Stimulated activated naive CD4-positive, alpha-beta T cell treated with Interleukin-2 at 50 U/mL for 16 hours (primary cell): ENCODE measurements around the gene HRH1.
"Not testable (repeated sequence)": the region's sequence is repeated elsewhere in the genome, so short reads cannot be mapped to it uniquely, and the experiment has no call there.

Experiments
- DNase-seq: peaks from one replicate; lab custom pipeline; 2025; lab: John Stamatoyannopoulos, UW

Gene HRH1

GRCh38 chr3:11172096-11172690 lies 17.9 kb downstream of the HRH1 start:
- no peak for DNase-seq

DNA sequence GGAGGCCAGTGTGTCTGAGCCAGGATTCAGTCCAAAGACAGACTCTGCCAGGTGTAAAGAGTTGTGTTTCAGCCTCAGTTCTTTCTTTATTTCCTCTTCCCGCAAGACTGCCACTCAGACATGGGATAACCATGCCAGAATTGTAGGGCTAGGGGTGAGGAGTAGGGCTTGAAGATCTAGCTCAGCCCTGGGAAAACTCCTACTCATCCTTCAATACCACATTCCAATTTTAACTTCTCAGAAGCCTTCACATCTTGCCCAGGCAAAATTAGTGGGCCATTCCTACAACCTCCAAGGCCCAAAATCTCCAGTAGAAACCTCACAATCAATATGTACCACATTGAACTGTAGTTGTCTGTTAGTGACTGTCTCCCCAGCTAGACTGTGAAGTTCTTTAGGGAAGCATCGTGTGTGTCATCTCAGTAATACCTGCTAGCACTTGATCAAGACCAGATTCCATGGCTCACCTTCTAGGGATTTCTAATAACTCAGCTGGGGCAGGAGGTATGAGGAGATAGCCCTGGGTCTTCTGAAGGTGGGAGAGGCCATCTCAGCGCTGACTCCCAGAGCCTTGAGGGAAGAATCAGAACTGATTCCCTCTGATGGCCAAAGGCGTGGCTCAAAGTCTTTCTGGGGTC lies 19.7 kb downstream of the HRH1 start:
- no peak for DNase-seq

GRCh38 chr3:11178421-11178820 lies 24.1 kb downstream of the HRH1 start:
- DNase-seq, result no peak

DNA sequence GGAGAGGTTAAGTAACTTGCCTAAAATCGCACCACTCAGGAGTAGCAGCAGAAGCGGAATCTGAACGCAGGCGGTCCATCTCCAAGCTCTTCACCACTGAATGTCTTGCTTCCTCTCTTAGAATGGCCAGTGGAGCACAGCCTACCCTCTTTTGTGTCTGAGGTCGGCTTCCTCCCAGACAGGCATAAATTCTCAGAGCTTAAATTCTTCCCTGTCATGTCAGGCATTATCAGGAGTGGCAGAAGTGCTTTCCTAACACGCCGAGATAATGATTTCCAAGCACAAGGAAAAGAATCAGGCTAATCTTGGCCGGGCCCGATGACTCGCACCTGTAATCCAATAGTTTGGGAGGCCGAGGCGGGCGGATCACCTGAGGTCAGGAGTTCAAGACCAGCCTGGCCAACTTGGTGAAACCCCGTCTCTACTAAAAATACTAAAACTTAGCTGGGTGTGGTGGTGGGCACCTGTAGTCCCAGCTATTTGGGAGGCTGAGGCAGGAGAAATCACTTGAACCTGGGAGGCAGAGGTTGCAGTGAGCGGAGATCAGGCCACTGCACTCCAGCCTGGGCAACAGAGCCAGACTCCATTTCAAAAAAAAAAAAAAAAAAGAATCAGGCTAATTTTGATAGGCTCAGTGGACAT lies 30.2 kb downstream of the HRH1 start:
- not testable (repeated sequence) for DNase-seq

DNA sequence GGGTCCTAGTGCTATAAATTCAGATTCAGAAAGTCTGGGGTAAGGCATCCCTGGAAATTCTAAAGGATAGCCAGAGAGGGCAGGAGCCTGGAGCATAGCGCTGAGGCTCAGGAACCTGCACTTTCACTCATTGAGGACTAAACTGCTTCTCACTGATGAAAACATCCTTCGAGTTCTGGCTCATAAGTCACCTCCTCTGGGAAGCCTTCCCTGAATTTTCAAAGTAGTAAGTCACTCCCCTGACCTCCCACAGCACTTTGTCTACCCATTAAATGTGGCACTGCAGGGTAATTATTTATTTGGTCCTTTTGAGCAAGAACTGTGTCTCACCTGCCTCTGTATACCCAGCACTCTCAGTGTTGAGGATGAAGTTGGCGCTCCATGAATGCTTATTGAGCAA lies 30.9 kb downstream of the HRH1 start:
- no peak for DNase-seq

- no peak for DNase-seq
Observed at GRCh38 chr3:11185564-11186317, 31.4 kb downstream of the HRH1 start.

- no peak for DNase-seq
Observed at GRCh38 chr3:11186318-11186692, 32.0 kb downstream of the HRH1 start.

- DNase-seq, result no peak
Observed at GRCh38 chr3:11186771-11187191, 32.5 kb downstream of the HRH1 start.

GRCh38 chr3:11187681-11188080 lies 33.4 kb downstream of the HRH1 start:
- DNase-seq, result no peak

- DNase-seq, result no peak
Observed at GRCh38 chr3:11188231-11188630, 33.9 kb downstream of the HRH1 start.

DNA sequence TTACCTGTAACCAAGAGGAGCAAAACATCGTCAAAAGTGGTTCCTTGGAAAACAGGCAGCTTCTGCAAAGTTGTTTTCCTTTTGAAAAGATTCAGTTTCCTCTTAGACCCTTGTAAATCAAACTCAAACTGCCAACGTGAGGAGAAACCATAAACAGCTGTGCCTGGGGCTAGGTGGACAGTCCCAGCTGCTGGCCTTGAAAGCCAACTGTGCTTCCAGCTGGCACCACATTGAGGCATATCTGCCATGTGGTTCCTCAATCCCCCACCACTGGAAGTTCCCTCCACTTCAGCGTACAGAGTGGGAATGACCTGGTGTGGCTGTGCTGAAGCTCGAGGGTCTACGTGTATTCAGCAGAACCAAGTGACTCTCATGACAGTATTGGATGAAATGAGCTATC lies 40.9 kb downstream of the HRH1 start:
- DNase-seq, result no peak

DNA sequence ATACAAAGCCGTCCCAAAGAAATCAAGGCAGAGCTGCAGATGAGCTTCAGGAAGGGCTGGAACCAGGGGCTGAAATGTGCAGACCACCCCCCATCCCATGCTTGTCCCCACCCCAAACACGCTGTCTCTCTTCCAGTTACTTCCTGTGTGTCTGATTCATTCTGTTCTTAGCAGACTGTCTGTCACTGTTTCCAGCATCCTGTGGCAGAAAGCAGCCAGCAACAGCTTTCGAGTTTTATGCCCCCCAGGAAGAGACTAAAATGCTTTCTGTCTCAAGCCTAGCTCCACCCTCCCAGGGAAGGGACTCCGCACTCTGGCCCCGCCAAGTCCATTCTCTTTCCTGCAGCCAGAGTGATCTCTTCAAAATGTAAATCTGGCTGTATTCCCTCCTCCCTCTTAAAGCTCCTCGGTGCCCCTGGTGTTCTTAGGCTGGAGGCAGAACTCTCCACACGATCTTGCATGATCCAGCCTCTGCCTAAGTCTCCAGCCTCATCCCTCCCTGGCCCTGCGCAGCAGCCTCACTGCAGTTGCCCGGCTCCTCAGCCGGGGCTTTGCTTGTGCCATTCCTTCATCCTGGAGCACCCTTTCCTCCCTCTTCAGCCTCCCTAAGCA lies 41.5 kb downstream of the HRH1 start:
- DNase-seq, result no peak

DNA sequence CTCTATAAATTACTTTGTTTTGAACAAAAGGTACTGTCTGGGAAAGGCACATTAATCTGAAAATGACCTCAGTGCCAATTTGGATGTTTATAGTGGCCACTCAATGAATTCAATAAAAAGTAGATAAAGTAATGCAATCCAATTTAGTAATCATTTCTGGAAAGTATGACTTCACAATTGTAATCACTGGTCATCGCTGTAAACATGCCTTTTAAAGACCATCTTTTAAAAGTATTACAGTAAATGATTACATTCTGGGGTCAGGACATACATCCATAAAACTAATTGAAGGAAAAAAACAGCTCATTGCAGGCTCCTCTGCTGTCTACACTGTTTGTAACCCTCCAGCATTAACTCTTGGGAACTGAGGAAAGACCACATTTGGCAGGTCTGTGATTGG lies 43.2 kb downstream of the HRH1 start:
- no peak for DNase-seq

DNA sequence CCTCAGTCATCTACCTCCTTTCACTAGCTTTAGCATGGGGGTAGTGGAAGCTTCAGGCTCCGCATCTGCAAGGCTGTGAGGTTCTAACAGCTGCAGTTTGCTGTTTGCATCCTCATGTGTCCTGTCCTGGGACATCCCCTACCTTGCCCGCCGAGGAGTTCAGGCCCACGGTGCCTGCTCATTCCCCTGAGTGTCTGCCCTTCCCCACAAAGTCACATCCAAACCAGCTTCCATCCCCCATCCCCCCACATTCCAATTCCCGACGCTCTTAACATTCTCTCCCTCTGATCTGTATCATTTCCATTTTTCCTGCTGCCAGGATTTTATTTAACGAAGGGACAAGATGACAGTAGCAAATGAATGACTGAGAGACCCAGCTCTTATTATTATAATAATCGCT lies 43.8 kb downstream of the HRH1 start:
- DNase-seq, result no peak

DNA sequence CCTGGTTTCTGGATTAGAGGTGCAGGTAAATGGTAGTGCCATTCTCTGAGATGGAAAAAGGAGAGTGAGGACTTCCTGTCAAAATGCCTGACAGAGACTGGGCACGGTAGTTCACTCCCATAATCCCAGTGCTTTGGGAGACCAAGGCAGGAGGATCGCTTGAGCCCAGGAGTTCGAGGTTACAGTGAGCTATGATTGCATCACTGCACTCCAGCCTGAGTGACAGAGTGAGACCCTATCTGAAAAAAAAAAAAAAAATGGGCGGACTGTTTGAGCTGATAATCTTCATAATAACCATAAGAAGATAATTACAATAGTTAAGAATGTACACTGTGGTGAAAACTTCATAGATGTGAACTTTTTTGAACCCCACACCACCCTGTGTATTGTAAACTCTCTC lies 44.2 kb downstream of the HRH1 start:
- no peak for DNase-seq

DNA sequence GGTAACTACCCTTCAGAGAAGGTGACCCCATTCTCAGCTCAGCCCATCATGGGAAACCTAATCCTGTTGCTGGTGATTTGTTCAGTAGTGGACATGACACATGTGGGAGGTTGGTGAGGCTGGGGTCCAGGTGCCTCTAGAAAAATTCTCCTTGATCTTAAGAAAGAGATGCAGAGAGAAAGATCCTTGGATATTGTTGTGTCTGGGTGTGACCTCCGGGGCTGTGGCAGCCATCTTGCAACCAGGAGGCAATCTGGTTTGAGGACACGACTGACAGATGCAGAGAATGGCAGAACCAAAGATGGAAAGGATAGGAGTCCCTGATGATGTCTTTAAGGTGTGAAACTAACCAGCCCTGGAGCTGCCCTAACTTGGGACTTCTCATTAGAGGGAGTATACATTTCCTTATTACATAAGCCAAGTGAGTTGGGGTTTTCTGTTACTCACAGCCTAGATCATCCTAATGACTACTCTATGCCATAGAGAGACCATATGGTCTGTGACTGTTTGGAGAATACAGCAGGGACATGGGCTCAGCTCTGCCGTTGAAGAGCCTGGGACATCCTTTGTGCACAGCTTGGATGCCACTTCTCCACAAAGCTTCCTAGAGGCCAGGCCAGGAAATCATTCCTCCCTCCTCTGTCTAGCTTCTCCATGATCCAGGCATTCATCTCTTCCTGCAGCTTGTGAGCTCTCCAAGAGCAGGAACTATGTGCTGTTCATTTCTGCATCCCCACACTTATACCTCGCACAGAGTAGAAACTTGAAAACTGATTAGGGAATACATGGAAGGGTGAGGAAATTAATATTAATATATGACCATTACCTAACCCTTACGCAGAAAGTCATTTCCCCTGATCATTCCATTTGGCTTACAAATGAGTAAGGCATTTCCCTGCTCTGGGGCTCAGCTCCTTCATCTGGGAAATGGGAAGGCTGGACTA lies 45.9 kb downstream of the HRH1 start:
- no peak for DNase-seq

- DNase-seq, result no peak
Observed at GRCh38 chr3:11201251-11202019, 47.1 kb downstream of the HRH1 start.

- no peak for DNase-seq
Observed at GRCh38 chr3:11203961-11204360, 49.7 kb downstream of the HRH1 start.

GRCh38 chr3:11204697-11205348 lies 50.5 kb downstream of the HRH1 start:
- no peak for DNase-seq

DNA sequence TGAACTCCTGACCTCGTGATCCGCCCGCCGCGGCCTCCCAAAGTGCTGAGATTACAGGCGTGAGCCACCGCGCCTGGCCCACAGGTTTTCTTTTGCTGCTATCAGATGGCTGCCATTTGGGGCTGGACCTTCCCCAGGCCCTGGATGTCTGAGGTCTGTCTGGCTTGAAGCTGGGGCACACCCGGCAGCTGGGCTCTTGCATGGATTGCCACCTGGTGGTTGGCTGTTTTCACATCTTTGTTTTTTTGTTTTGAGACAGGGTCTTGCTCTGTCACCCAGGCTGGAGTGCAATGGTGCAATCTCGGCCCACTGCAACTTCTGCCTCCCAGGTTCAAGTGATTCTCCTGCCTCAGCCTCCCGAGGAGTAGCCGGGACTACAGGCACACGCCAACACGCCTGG lies 51.6 kb downstream of the HRH1 start:
- not testable (repeated sequence) for DNase-seq
